GM12892 (cell line): ENCODE results near the gene PRIM2.

Experiments used
- POLR2A ChIP-seq: IDR thresholded peaks from 2 replicates; pipeline ENCODE4 v1.6.1; 2011; ENCODE audit warnings: low read depth, low read length, control low read depth
- TAF1 ChIP-seq: IDR thresholded peaks from 2 replicates; pipeline ENCODE4 v1.6.1; 2011; ENCODE audit warnings: low read depth, mild to moderate bottlenecking, control low read depth, low read length, borderline replicate concordance

GRCh38 chr6:57327311-57327710, 9.9 kb downstream of the PRIM2 start:
- TF ChIP-seq POLR2A (no peak), TAF1 (no peak)
